ENCODE measurements around the gene PRSS38. TPM values are rescaled to one million over a fixed set of nuclear protein-coding genes. Genes with fewer than 3 reads are reported as not detected.
A peak's percentile ranks its signal among the peaks of the same experiment; 100 is the strongest.
"Not testable (repeated sequence)": the region's sequence is repeated elsewhere in the genome, so short reads cannot be mapped to it uniquely, and the experiment has no call there.

PRSS38 gene
- total RNA-seq, 2 experiments from 2014 or later, result not detected

DNA sequence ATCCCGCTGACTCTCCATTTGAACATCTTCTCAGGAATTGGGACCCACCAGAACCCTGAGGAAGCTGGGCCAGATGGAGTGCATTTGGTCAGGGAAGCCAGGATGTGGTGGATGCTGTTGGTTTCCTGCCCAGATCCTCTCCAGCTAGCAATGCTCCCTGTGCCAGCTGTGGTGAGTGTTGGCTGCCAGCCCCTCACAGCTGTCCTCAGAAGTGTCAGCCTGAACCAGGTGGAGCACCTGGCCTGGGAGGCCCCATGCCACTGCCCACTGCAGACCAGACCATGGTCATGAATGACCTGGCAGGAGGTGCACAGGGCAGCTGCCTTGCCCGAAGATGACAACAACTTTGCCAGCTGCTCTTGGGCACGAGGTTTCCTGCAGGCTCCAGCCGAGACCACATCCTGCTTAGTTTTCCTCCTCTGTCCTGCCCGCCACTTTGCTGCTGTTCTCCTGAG lies 54.4 kb downstream of the PRSS38 start:
- Histone ChIP-seq H3K27me3 (ENCODE audit: control insufficient read depth in 1 of 2, insufficient read depth in 2 of 2, low read length in 2 of 2) (no peaks in the 10 kb centered on the region), H3K4me1 (ENCODE audit: insufficient read depth, low read length) (peaks cover 35% of the 10 kb centered on the region), H3K27ac (ENCODE audit: low read depth in 1 of 2, low read length in 2 of 2) (no peak overlapping the region), H3K36me3 (ENCODE audit: insufficient read depth, low read length) (no peaks in the 10 kb centered on the region), H3K4me3 (ENCODE audit: low read length) (no peak overlapping the region), H3K9me3 (ENCODE audit: control insufficient read depth in 1 of 2, insufficient read depth in 1 of 2, low read length in 2 of 2) (peaks cover 7 to 16% of the 10 kb centered on the region in 2 experiments)
- POLR2A ChIA-PET, result interaction anchor here (0.9 to 1.6 kb wide), 6 partner anchors 14 to 103 kb away, joined by 3 to 5 read pairs (median 4); no protein-coding TSS in a partner anchor
- Mint-ChIP-seq H3K36me3 (ENCODE audit: low read depth) (no peaks in the 10 kb centered on the region), H3K4me3 (peak overlapping the region; percentile 79), H3K9me3 (peaks cover 8% of the 10 kb centered on the region), H3K4me1 (ENCODE audit: low read depth) (peaks cover 56% of the 10 kb centered on the region), H3K27me3 (peaks cover 5% of the 10 kb centered on the region), H3K27ac (peak overlapping the region; percentile 47)
- ATAC-seq (ENCODE audit: poor library complexity), result peak; percentile 67
- TF ChIP-seq CTCF (IDR thresholded peaks at IDR 0.05), result no peak
- CTCF ChIA-PET, result no interaction called here
- intact Hi-C loops (cut with DNase I, micrococcal nuclease), result no loop called here
- peak in 4 of 14 experiments; percentile 25 to 68 (median 46) for DNase-seq

- ATAC-seq (ENCODE audit: poor library complexity) (no peak), DNase-seq (no peak)
- Mint-ChIP-seq H3K27ac (peak overlapping the region; percentile 47), H3K4me1 (ENCODE audit: low read depth) (peaks cover 56% of the 10 kb centered on the region), H3K4me3 (peak overlapping the region; percentile 79), H3K9me3 (peaks cover 5% of the 10 kb centered on the region), H3K36me3 (ENCODE audit: low read depth) (no peaks in the 10 kb centered on the region), H3K27me3 (peaks cover 5% of the 10 kb centered on the region)
- H3K4me1 ChIP-seq (ENCODE audit: insufficient read depth, low read length), result peaks cover 35% of the 10 kb centered on the region
- H3K36me3 ChIP-seq (ENCODE audit: insufficient read depth, low read length), result no peaks in the 10 kb centered on the region
- no peak overlapping the region for H3K4me3 ChIP-seq (ENCODE audit: low read length)
- CTCF ChIA-PET, result no interaction called here
- H3K27me3 ChIP-seq (ENCODE audit: control insufficient read depth in 1 of 2, insufficient read depth in 2 of 2, low read length in 2 of 2), result no peaks in the 10 kb centered on the region
- intact Hi-C loops (cut with DNase I, micrococcal nuclease), result no loop called here
- POLR2A ChIA-PET, result interaction anchor here (0.9 to 1.6 kb wide), 6 partner anchors 14 to 104 kb away, joined by 3 to 5 read pairs (median 4); no protein-coding TSS in a partner anchor
- H3K27ac ChIP-seq (ENCODE audit: low read depth in 1 of 2, low read length in 2 of 2), result no peak overlapping the region
- peaks cover 2 to 16% of the 10 kb centered on the region in 2 experiments for H3K9me3 ChIP-seq (ENCODE audit: control insufficient read depth in 1 of 2, insufficient read depth in 1 of 2, low read length in 2 of 2)
- TF ChIP-seq CTCF (IDR thresholded peaks at IDR 0.05), result no peak
Measured at GRCh38 chr1:227870366-227870765, 54.9 kb downstream of the PRSS38 start.

- H3K4me3 ChIP-seq (ENCODE audit: low read length); H3K27ac Mint-ChIP-seq; H3K9me3 ChIP-seq (ENCODE audit: control insufficient read depth in 1 of 2, insufficient read depth in 1 of 2, low read length in 2 of 2); H3K9me3 Mint-ChIP-seq; H3K36me3 ChIP-seq (ENCODE audit: insufficient read depth, low read length); H3K27me3 Mint-ChIP-seq; ATAC-seq (ENCODE audit: poor library complexity); CTCF ChIA-PET; H3K27me3 ChIP-seq (ENCODE audit: control insufficient read depth in 1 of 2, insufficient read depth in 2 of 2, low read length in 2 of 2); H3K27ac ChIP-seq (ENCODE audit: low read depth in 1 of 2, low read length in 2 of 2); POLR2A ChIA-PET; intact Hi-C loops (cut with DNase I, micrococcal nuclease); H3K36me3 Mint-ChIP-seq (ENCODE audit: low read depth): not testable (repeated sequence)
- peaks cover 35% of the 10 kb centered on the region for H3K4me1 ChIP-seq (ENCODE audit: insufficient read depth, low read length)
- peak in 1 of 14 experiments; percentile 38 for DNase-seq
- Mint-ChIP-seq H3K4me3 (peak overlapping the region; percentile 56), H3K4me1 (ENCODE audit: low read depth) (peaks cover 55% of the 10 kb centered on the region)
Measured at GRCh38 chr1:227871892-227872291, 56.4 kb downstream of the PRSS38 start.

- H3K36me3 Mint-ChIP-seq (ENCODE audit: low read depth); intact Hi-C loops (cut with DNase I, micrococcal nuclease); CTCF ChIA-PET; H3K4me3 Mint-ChIP-seq; H3K27me3 Mint-ChIP-seq; H3K36me3 ChIP-seq (ENCODE audit: insufficient read depth, low read length); H3K9me3 Mint-ChIP-seq; H3K27ac ChIP-seq (ENCODE audit: low read depth in 1 of 2, low read length in 2 of 2); H3K9me3 ChIP-seq (ENCODE audit: control insufficient read depth in 1 of 2, insufficient read depth in 1 of 2, low read length in 2 of 2); H3K4me3 ChIP-seq (ENCODE audit: low read length); ATAC-seq (ENCODE audit: poor library complexity); H3K27ac Mint-ChIP-seq; POLR2A ChIA-PET; H3K4me1 ChIP-seq (ENCODE audit: insufficient read depth, low read length); H3K27me3 ChIP-seq (ENCODE audit: control insufficient read depth in 1 of 2, insufficient read depth in 2 of 2, low read length in 2 of 2); DNase-seq: not testable (repeated sequence)
- peaks cover 20% of the 10 kb centered on the region for H3K4me1 Mint-ChIP-seq (ENCODE audit: low read depth)
Measured at GRCh38 chr1:227877810-227878209, 62.3 kb downstream of the PRSS38 start.

All from CD4-positive, alpha-beta T cell (primary cell).